GM23248 (cell line): ENCODE measurements around the gene EIF2B4.

Experiments
- EZH2 ChIP-seq: fragments of 200-600 bp; sonication (generic); IDR thresholded peaks from 2 replicates; pipeline ENCODE4 v1.6.1; 2018; ENCODE audit warnings: antibody characterized with exemption, mild to moderate bottlenecking; ENCODE audit not compliant: insufficient read depth, poor library complexity, severe bottlenecking
- EZH2phosphoT487 ChIP-seq: fragments of 200-600 bp; sonication (generic); IDR thresholded peaks from 2 replicates; pipeline ENCODE4 v1.6.1; 2018; ENCODE audit warnings: antibody characterized with exemption, moderate library complexity, mild to moderate bottlenecking, low read depth; ENCODE audit not compliant: insufficient read depth

DNA sequence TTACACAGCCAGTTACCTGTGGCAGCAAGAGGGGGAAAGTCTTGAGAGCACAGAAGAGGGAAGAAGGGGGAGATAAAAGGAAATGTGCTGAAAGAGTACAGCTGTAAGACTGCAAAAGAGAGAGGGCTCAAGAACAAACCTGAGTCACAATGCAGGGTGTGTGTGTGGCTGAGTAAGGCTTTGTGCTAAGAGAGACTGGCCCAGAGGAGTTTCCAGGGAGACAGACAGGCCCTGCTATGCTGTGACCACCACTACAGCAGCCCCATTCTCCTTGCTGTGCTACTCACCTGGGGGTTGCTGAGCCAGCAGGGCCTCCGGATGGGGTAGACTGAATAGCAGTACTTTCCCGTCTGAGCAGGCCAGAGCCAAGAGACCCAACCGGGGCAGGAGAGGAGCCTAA lies 34.8 kb downstream of the EIF2B4 start:
- TF ChIP-seq EZH2 (no peak), EZH2phosphoT487 (no peak)
